SU-DHL-6 (cell line): ENCODE data around the gene ECT2.
A peak's percentile ranks its signal among the peaks of the same experiment; 100 is the strongest.

Experiments used
- H2AFZ ChIP-seq: fragments of 200-600 bp; sonication (generic); 2 replicates; pipeline ENCODE4 v1.6.1; 2014; ENCODE audit warnings: low read depth, mild to moderate bottlenecking, moderate library complexity, mixed read lengths, antibody characterized with exemption, low read length; ENCODE audit not compliant: severe bottlenecking
- H3F3A ChIP-seq: fragments of 200-600 bp; shearing (Covaris generic); 2 replicates; pipeline ENCODE4 v1.6.0; 2016; ENCODE audit warnings: antibody characterized with exemption, mild to moderate bottlenecking; ENCODE audit not compliant: insufficient read depth
- H3K27ac ChIP-seq: fragments of 200-600 bp; sonication (generic); 2 replicates; pipeline ENCODE4 v1.5.1; 2016; ENCODE audit warnings: low read depth, mild to moderate bottlenecking, low read length, moderate library complexity, mixed read lengths
- H3K27me3 ChIP-seq: fragments of 200-600 bp; sonication (generic), shearing (Covaris generic); 2 replicates; pipeline ENCODE4 v1.6.0; 2014; ENCODE audit warnings: mild to moderate bottlenecking, low read length
- H3K36me3 ChIP-seq: fragments of 200-600 bp; sonication (generic); 2 replicates; pipeline ENCODE4 v1.6.1; 2014; ENCODE audit warnings: mild to moderate bottlenecking, low read length, mixed read lengths
- H3K4me2 ChIP-seq: fragments of 300-600, 200-600 bp; shearing (Covaris generic), sonication (generic); 2 replicates; pipeline ENCODE4 v1.6.0; 2014; ENCODE audit warnings: low read length, low read depth, mild to moderate bottlenecking; ENCODE audit not compliant: poor library complexity, severe bottlenecking
- H3K4me3 ChIP-seq: fragments of 200-600 bp; sonication (generic); 2 replicates; pipeline ENCODE4 v1.5.1; 2014; ENCODE audit warnings: antibody characterized with exemption, low read length, mild to moderate bottlenecking, mixed read lengths; ENCODE audit not compliant: insufficient read depth, poor library complexity, severe bottlenecking
- H3K79me2 ChIP-seq: fragments of 200-600 bp; sonication (generic); 2 replicates; pipeline ENCODE4 v1.6.1; 2014; ENCODE audit warnings: mild to moderate bottlenecking, low read length, moderate library complexity; ENCODE audit not compliant: insufficient read depth
- H3K9ac ChIP-seq: fragments of 200-600 bp; sonication (generic); 2 replicates; pipeline ENCODE4 v1.7.0; 2014; ENCODE audit warnings: mild to moderate bottlenecking, low read length
- H3K9me2 ChIP-seq: fragments of 200-600 bp; sonication (generic); replicated peaks from 2 replicates; pipeline ENCODE4 v1.6.1; 2014; ENCODE audit warnings: low read length; ENCODE audit not compliant: insufficient read depth
- H3K9me3 ChIP-seq: fragments of 200-600 bp; sonication (generic); 2 replicates; pipeline ENCODE4 v1.6.1; 2014; ENCODE audit warnings: low read length, mixed read lengths; ENCODE audit not compliant: insufficient read depth
- H4K20me1 ChIP-seq: fragments of 200-600 bp; sonication (generic); 2 replicates; pipeline ENCODE4 v1.6.1; 2014; ENCODE audit warnings: low read depth, mild to moderate bottlenecking, antibody characterized with exemption, low read length, moderate library complexity, mixed read lengths
- EZH2phosphoT487 ChIP-seq: fragments of 200-600 bp; sonication (generic), shearing (Covaris generic); conservative IDR thresholded peaks from 2 replicates; pipeline ENCODE4 v1.6.1; 2018; ENCODE audit warnings: mild to moderate bottlenecking, antibody characterized with exemption, low read length, moderate library complexity, mixed read lengths
- TF ChIP-seq, protein P1 (sequence below): fragments of 200-600 bp; sonication (generic); IDR thresholded peaks from one replicate; pipeline ENCODE4 v1.5.1; 2017; ENCODE audit warnings: antibody characterized with exemption, mild to moderate bottlenecking, low read length, moderate library complexity; ENCODE audit not compliant: insufficient read depth, poor library complexity, severe bottlenecking

ECT2 gene, protein sequence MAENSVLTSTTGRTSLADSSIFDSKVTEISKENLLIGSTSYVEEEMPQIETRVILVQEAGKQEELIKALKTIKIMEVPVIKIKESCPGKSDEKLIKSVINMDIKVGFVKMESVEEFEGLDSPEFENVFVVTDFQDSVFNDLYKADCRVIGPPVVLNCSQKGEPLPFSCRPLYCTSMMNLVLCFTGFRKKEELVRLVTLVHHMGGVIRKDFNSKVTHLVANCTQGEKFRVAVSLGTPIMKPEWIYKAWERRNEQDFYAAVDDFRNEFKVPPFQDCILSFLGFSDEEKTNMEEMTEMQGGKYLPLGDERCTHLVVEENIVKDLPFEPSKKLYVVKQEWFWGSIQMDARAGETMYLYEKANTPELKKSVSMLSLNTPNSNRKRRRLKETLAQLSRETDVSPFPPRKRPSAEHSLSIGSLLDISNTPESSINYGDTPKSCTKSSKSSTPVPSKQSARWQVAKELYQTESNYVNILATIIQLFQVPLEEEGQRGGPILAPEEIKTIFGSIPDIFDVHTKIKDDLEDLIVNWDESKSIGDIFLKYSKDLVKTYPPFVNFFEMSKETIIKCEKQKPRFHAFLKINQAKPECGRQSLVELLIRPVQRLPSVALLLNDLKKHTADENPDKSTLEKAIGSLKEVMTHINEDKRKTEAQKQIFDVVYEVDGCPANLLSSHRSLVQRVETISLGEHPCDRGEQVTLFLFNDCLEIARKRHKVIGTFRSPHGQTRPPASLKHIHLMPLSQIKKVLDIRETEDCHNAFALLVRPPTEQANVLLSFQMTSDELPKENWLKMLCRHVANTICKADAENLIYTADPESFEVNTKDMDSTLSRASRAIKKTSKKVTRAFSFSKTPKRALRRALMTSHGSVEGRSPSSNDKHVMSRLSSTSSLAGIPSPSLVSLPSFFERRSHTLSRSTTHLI

DNA sequence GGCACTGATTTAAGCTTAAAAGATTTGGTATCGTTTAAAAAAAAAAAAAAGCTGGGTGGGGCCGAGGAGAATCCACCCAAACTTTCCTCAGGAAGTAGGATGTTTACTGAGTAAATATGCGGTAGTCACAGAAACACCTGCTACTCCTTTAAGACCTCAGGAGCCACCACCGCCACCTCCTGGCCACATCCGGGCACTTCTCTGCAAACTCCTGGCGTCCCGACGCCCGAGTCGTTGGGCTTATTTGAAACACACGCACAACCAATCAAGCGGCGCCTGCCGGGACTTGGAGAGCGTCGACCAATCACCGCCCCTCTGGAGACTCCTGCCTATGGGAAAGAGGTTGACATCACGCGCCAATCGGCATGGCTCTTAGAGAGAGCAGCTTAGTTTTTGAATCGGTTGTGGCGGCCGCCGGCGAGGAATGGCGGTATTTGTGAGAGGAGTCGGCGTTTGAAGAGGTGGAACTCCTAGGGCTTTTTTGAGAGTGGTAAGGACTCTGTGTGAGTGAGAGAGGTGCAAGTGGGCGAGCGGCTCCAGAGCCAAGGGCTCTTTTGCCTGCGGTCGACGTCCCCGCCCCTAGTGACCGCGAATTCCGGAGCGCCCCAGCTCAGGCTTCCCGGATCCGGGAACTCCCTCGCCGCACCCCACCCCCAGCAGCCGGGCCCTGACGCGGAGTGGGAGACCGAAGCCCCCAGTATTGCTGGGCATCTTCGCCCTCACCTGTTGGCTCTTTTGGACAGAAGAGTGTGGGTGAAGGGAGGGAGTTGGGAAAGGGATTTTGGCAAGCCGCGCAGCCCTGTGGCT lies at the start of gene ECT2:
ECT2 (plus strand) TSS at position 359 of the 807 bp plus-strand sequence. CDS start 3,805 bp downstream, outside the sequence.
- peak within 1 kb of the TSS; percentile 100 for H3K9ac ChIP-seq
- peaks cover 15% of the 10 kb centered on the region for H3F3A ChIP-seq
- peaks cover 25% of the 10 kb centered on the region for H3K36me3 ChIP-seq
- no peaks in the 10 kb centered on the region for H3K9me3 ChIP-seq
- peak within 1 kb of the TSS; percentile 82 for H3K27ac ChIP-seq
- H3K27me3 ChIP-seq = no peaks in the 10 kb centered on the region
- H3K4me3 ChIP-seq = peak within 1 kb of the TSS; percentile 100
- TF ChIP-seq, protein P1, sequence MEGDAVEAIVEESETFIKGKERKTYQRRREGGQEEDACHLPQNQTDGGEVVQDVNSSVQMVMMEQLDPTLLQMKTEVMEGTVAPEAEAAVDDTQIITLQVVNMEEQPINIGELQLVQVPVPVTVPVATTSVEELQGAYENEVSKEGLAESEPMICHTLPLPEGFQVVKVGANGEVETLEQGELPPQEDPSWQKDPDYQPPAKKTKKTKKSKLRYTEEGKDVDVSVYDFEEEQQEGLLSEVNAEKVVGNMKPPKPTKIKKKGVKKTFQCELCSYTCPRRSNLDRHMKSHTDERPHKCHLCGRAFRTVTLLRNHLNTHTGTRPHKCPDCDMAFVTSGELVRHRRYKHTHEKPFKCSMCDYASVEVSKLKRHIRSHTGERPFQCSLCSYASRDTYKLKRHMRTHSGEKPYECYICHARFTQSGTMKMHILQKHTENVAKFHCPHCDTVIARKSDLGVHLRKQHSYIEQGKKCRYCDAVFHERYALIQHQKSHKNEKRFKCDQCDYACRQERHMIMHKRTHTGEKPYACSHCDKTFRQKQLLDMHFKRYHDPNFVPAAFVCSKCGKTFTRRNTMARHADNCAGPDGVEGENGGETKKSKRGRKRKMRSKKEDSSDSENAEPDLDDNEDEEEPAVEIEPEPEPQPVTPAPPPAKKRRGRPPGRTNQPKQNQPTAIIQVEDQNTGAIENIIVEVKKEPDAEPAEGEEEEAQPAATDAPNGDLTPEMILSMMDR = peak; percentile 50
- TF ChIP-seq EZH2phosphoT487 = no peak
- H4K20me1 ChIP-seq = peaks cover 4% of the 10 kb centered on the region; the same call in 1 of the 2 replicates
- no peaks in the 10 kb centered on the region for H3K9me2 ChIP-seq
- peak within 1 kb of the TSS; percentile 99 for H2AFZ ChIP-seq
- peaks cover 49% of the 10 kb centered on the region for H3K79me2 ChIP-seq
- peak within 1 kb of the TSS; percentile 99 for H3K4me2 ChIP-seq

DNA sequence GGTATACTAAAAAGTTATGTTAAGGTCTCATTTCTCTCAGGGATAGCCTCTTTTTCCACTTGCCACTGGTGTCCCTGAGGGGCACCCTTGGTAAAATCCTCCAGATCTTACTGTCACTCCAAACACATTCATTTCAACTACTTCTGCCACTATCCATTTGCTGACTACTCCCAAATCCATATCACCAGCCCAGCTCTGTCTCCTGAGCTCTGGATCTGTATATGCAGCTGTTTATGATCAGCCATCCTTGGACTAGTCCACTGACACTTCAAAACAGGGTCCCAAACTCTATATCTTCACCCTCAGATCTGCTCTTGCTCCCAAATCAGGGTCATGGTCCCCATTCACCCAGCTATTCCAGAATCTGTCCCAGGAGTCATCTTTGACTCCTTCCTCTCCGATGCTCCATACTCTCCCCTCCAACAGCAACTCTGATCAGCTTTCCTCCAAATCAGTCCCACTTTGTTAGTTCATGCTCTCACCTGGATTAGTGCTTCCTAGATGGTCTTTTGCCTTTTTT lies 49.5 kb upstream of the ECT2 start:
- no peaks in the 10 kb centered on the region for H3K36me3 ChIP-seq
- H3K9me3 ChIP-seq = no peaks in the 10 kb centered on the region
- H3F3A ChIP-seq = no peaks in the 10 kb centered on the region
- H3K27ac ChIP-seq = no peak overlapping the region
- H3K27me3 ChIP-seq = no peaks in the 10 kb centered on the region
- H3K9me2 ChIP-seq = no peaks in the 10 kb centered on the region
- H3K4me3 ChIP-seq = no peak overlapping the region
- no peak for TF ChIP-seq EZH2phosphoT487
- TF ChIP-seq, protein P1 = no peak
- no peak overlapping the region for H3K4me2 ChIP-seq
- peaks cover 28% of the 10 kb centered on the region for H3K79me2 ChIP-seq
- no peaks in the 10 kb centered on the region for H4K20me1 ChIP-seq
- no peak overlapping the region for H3K9ac ChIP-seq
- no peak overlapping the region for H2AFZ ChIP-seq

DNA sequence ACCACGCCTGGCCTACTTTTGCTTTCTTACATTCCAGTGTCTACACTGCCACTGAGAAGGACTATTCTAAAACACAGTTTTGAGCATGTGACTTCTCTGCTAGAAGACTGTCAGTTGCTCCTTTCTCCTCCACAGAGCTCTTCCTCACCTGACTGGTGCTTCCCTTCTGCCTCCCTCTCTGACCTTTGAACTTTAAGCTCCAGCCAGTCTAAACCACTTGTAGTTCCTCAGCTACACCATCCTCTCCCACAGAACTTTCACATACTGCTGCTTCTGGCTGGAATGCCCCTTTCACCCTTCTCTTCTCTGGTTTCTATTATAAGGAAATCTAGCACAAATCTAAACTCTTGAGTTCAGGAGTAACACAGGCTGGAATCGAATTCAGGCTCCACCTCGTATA lies 48.8 kb upstream of the ECT2 start:
- H4K20me1 ChIP-seq = no peaks in the 10 kb centered on the region
- H3K79me2 ChIP-seq = peaks cover 22% of the 10 kb centered on the region
- no peak overlapping the region for H2AFZ ChIP-seq
- no peak overlapping the region for H3K4me2 ChIP-seq
- no peaks in the 10 kb centered on the region for H3F3A ChIP-seq
- no peaks in the 10 kb centered on the region for H3K9me3 ChIP-seq
- no peaks in the 10 kb centered on the region for H3K9me2 ChIP-seq
- no peak overlapping the region for H3K4me3 ChIP-seq
- H3K27ac ChIP-seq = no peak overlapping the region
- no peaks in the 10 kb centered on the region for H3K27me3 ChIP-seq
- TF ChIP-seq, protein P1 = no peak
- TF ChIP-seq EZH2phosphoT487 = no peak
- H3K36me3 ChIP-seq = no peaks in the 10 kb centered on the region
- H3K9ac ChIP-seq = no peak overlapping the region
